ENCODE measurements around the gene HDAC10.

HDAC10 gene

GRCh38 chr22:50197856-50198623 lies 53.0 kb downstream of the HDAC10 start:
- Histone ChIP-seq H2AFZ (ENCODE audit: low read depth, low read length) (no peak overlapping the region), H3K36me3 (replicated peaks; ENCODE audit: low read depth, low read length) (peaks cover 10% of the 10 kb centered on the region), H4K20me1 (ENCODE audit: insufficient read depth, low read length) (peaks cover 10% of the 10 kb centered on the region; the same call in 1 of the 2 replicates), H3K4me2 (ENCODE audit: low read length) (no peak overlapping the region), H3K27ac (ENCODE audit: low read length) (no peak overlapping the region), H3K4me1 (ENCODE audit: low read length) (peaks cover 23% of the 10 kb centered on the region), H3K79me2 (ENCODE audit: low read length) (peaks cover 23% of the 10 kb centered on the region), H3K27me3 (ENCODE audit: low read depth, low read length) (no peaks in the 10 kb centered on the region), H3K9me3 (ENCODE audit: insufficient read depth, low read length) (no peaks in the 10 kb centered on the region), H3K4me3 (ENCODE audit: low read length) (no peak overlapping the region), H3K9ac (ENCODE audit: low read length) (no peak overlapping the region)
- no peak for TF ChIP-seq CTCF (IDR thresholded peaks at IDR 0.05; ENCODE audit: low read depth, low read length)
- TF ChIP-seq EZH2phosphoT487 (IDR thresholded peaks at IDR 0.05; ENCODE audit: low read depth), result no peak

- H3K4me1 ChIP-seq (ENCODE audit: low read length), result peaks cover 29% of the 10 kb centered on the region
- no peak for TF ChIP-seq CTCF (IDR thresholded peaks at IDR 0.05; ENCODE audit: low read depth, low read length)
- no peak for TF ChIP-seq EZH2phosphoT487 (IDR thresholded peaks at IDR 0.05; ENCODE audit: low read depth)
Measured at GRCh38 chr22:50197000-50197800, 53.9 kb downstream of the HDAC10 start.

DNA sequence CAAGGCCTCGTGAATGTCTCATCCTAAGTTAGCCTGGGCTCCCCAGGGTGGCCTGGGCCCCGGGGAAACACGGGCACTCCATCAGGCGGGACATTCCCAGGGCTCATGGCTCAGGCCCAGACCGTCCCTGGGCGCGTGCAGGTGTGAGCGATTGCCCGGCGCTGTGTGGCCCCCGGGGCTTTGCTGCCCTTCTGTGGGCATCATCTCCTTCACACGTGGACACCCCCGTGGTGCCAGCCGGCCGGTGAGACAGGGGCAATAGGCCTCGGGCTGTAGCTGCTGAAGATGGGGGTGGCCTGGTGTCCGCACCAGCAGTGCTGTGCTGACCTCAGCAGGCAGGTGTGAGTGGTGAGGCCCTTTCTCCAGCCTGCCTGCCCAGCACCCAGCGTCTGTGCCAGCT lies 54.8 kb downstream of the HDAC10 start:
- H3K27me3 ChIP-seq (ENCODE audit: low read depth, low read length), result no peaks in the 10 kb centered on the region
- no peak overlapping the region for H3K9ac ChIP-seq (ENCODE audit: low read length)
- no peak overlapping the region for H2AFZ ChIP-seq (ENCODE audit: low read depth, low read length)
- H3K27ac ChIP-seq (ENCODE audit: low read length), result no peak overlapping the region
- H3K4me3 ChIP-seq (ENCODE audit: low read length), result no peak overlapping the region
- no peaks in the 10 kb centered on the region for H4K20me1 ChIP-seq (ENCODE audit: insufficient read depth, low read length)
- TF ChIP-seq EZH2phosphoT487 (IDR thresholded peaks at IDR 0.05; ENCODE audit: low read depth), result no peak
- no peak for TF ChIP-seq CTCF (IDR thresholded peaks at IDR 0.05; ENCODE audit: low read depth, low read length)
- peaks cover 13% of the 10 kb centered on the region for H3K36me3 ChIP-seq (replicated peaks; ENCODE audit: low read depth, low read length)
- H3K4me2 ChIP-seq (ENCODE audit: low read length), result no peak overlapping the region
- H3K79me2 ChIP-seq (ENCODE audit: low read length), result peaks cover 21% of the 10 kb centered on the region
- H3K9me3 ChIP-seq (ENCODE audit: insufficient read depth, low read length), result peaks cover 9% of the 10 kb centered on the region; the same call in 1 of the 2 replicates
- H3K4me1 ChIP-seq (ENCODE audit: low read length), result peaks cover 36% of the 10 kb centered on the region

More at GRCh38 chr22:50197000-50197800, 53.9 kb downstream of the HDAC10 start:
- Histone ChIP-seq H2AFZ (ENCODE audit: low read depth, low read length) (no peak overlapping the region), H3K27ac (ENCODE audit: low read length) (no peak overlapping the region), H3K79me2 (ENCODE audit: low read length) (peaks cover 24% of the 10 kb centered on the region), H3K4me2 (ENCODE audit: low read length) (no peak overlapping the region), H3K9ac (ENCODE audit: low read length) (no peak overlapping the region), H3K27me3 (ENCODE audit: low read depth, low read length) (no peaks in the 10 kb centered on the region), H4K20me1 (ENCODE audit: insufficient read depth, low read length) (peaks cover 5% of the 10 kb centered on the region; the same call in 1 of the 2 replicates), H3K36me3 (replicated peaks; ENCODE audit: low read depth, low read length) (peaks cover 10% of the 10 kb centered on the region), H3K4me3 (ENCODE audit: low read length) (no peak overlapping the region), H3K9me3 (ENCODE audit: insufficient read depth, low read length) (peaks cover 1% of the 10 kb centered on the region; the same call in 1 of the 2 replicates)

Data from OCI-LY3 (cell line).